ENCODE measurements around the gene ZNF618.

Gene ZNF618

GRCh38 chr9:114098021-114098935 lies 222.2 kb downstream of the ZNF618 start:
- peak; percentile 17 for DNase-seq (ENCODE audit: low spot score)

- DNase-seq (ENCODE audit: low spot score), result no peak
Observed at GRCh38 chr9:114098936-114099668, 223.0 kb downstream of the ZNF618 start, which contains the start of gene KIF12. KIF12 (minus strand) TSS chr9:114099292; CDS start chr9:114099276, 16 bp downstream.

GRCh38 chr9:114099669-114100270 lies 223.7 kb downstream of the ZNF618 start:
- DNase-seq (ENCODE audit: low spot score), result no peak

- DNase-seq (ENCODE audit: low spot score), result no peak
Observed at GRCh38 chr9:114100536-114100935, 224.4 kb downstream of the ZNF618 start.

- no peak for DNase-seq (ENCODE audit: low spot score)
Observed at GRCh38 chr9:114102484-114102883, 226.4 kb downstream of the ZNF618 start.

GRCh38 chr9:114105236-114105635 lies 229.1 kb downstream of the ZNF618 start:
- no peak for DNase-seq (ENCODE audit: low spot score)
